ENCODE data around the gene FXYD6. TPM values are rescaled to one million over a fixed set of nuclear protein-coding genes. Genes with fewer than 3 reads are reported as not detected.

Gene FXYD6
- total and polyA plus RNA-seq, 2 of the 8 experiments (the other 6 are each of a cell fraction or from before 2014, with no cell fraction given) = 44.6 to 117 TPM

DNA sequence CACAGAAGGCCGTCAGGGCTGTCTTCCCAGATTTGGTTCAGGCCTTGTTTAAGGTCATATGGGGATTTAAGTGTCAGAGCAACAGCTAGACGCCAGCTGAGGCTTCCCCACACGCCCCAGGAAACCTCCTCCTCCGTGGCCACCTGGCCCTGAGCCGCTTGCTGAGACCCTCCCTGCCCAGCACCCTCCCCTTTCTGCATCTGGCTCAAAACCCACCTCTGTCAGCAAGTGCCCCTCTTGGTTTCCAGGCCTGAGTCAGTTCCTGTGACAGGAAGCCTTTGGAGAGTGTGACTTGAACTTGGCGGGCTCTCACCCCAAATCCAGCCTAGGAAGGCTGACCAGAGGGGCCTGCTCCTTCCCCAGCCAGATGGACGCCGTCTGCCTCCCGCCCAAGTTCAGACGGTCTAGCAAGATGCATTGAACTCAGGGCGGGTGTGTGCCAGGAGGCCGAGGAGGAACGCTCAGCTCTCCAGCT lies 52.5 kb downstream of the FXYD6 start (continued):
- TF ChIP-seq BCL11A (IDR thresholded peaks at IDR 0.05; ENCODE audit: low read depth in 2 of 2, low read length in 2 of 2) = no peak
- no peak for TF ChIP-seq SP4 (IDR thresholded peaks at IDR 0.05; ENCODE audit: low read length)
- TF ChIP-seq CHD2 (IDR thresholded peaks at IDR 0.05; ENCODE audit: low read length) = no peak
- no peak for TF ChIP-seq MAFK (IDR thresholded peaks at IDR 0.05; ENCODE audit: low read depth, low read length)
